NCI-H1105 treated with DMSO at 0.1 percent for 48 hours (cell line): ENCODE results near the gene WDR77.

ENCODE experiments used
- DNase-seq: peaks from one replicate; lab custom pipeline; 2025; lab: John Stamatoyannopoulos, UW

WDR77 gene

GRCh38 chr1:111439461-111440351 is 9.3 kb downstream of the WDR77 start:
- no peak for DNase-seq

- no peak for DNase-seq
Measured at GRCh38 chr1:111436726-111437125, 12.3 kb downstream of the WDR77 start.

GRCh38 chr1:111424281-111424680 is 24.8 kb downstream of the WDR77 start:
- DNase-seq, result no peak

- no peak for DNase-seq
Measured at GRCh38 chr1:111422546-111423391, 26.3 kb downstream of the WDR77 start.

GRCh38 chr1:111420377-111420776 is 28.7 kb downstream of the WDR77 start:
- no peak for DNase-seq

- DNase-seq, result no peak
Measured at GRCh38 chr1:111419037-111419436, 30.0 kb downstream of the WDR77 start.

GRCh38 chr1:111417755-111418154 is 31.3 kb downstream of the WDR77 start:
- no peak for DNase-seq

- no peak for DNase-seq
Measured at GRCh38 chr1:111415461-111415860, 33.6 kb downstream of the WDR77 start.

- no peak for DNase-seq
Measured at GRCh38 chr1:111414756-111415155, 34.3 kb downstream of the WDR77 start.

GRCh38 chr1:111412839-111413238 is 36.2 kb downstream of the WDR77 start:
- DNase-seq, result no peak

GRCh38 chr1:111407301-111407700 is 41.8 kb downstream of the WDR77 start:
- no peak for DNase-seq

- DNase-seq, result peak; percentile 23
Measured at GRCh38 chr1:111406321-111406768, 42.7 kb downstream of the WDR77 start.

- DNase-seq, result no peak
Measured at GRCh38 chr1:111404588-111404987, 44.5 kb downstream of the WDR77 start.

- no peak for DNase-seq
Measured at GRCh38 chr1:111402083-111402482, 47.0 kb downstream of the WDR77 start.

GRCh38 chr1:111399792-111400610 is 49.1 kb downstream of the WDR77 start:
- DNase-seq, result peak; percentile 56

- DNase-seq, result no peak
Measured at GRCh38 chr1:111392460-111392945, 56.6 kb downstream of the WDR77 start.

- no peak for DNase-seq
Measured at GRCh38 chr1:111392042-111392441, 57.0 kb downstream of the WDR77 start.
